Choroid plexus epithelial cell (primary cell): ENCODE data around the gene SHROOM2.
"Not testable (repeated sequence)": the region's sequence is repeated elsewhere in the genome, so short reads cannot be mapped to it uniquely, and the experiment has no call there.

Experiments
- DNase-seq: peaks from one replicate; pipeline ENCODE4 v3.0.0-alpha.2; 2010; ENCODE audit warnings: low read depth
- H3K4me3 ChIP-seq: 2 replicates; pipeline ENCODE4 v1.5.1; 2011; ENCODE audit warnings: low read depth, mild to moderate bottlenecking, control low read depth, low read length, moderate library complexity
- CTCF ChIP-seq: conservative IDR thresholded peaks from 2 replicates; pipeline ENCODE4 v1.5.1; 2011; ENCODE audit warnings: low read depth, mild to moderate bottlenecking, control low read depth, inconsistent platforms, low read length, moderate library complexity

Gene SHROOM2

DNA sequence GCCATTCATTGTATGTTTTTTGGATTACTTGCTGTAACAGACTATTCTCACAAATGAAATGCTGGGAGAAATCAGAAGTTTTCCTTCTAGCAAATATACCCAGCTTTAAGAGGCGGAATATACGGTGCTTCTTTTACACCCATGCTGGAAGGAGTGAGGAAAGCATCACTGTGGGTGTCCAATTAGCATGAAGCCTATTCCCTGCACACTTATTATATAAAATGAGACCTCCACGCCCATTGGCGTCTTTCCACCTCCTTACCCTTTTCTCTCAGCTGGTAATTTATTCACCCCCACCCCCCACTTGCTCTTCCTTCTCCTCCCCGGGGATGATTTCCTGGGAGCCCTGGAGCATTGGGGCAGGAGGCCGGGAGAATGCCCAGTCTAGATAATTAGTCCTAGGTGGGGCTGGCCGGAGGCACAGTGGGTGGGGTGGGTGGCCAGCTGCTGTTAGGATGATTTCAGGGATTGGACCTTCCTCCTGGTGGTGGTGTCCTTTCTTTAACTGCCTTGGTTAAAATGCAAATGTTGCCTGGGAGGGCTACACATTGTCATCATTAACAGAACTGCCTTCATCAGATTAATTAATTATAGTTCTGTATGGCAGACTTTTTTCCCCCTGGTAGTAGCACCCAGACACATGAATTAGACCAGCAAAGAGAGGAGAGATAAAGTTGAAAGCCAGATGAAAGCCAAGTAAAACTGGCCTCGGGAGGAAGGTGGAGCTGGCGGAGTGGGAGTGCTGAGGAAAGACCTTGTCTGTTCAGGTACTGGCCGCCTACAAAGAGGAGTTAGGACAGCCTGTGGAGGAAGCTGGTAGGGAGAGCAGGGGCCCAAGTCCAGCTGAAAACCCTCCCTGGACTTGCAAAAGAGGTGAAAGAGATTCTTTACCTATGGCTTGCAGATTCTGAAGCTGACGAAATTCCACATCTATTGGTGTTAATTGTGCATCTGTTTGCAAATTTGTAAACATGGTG, 11.4 kb downstream of the SHROOM2 start:
- H3K4me3 ChIP-seq, result no peak overlapping the region
- DNase-seq, result no peak
- TF ChIP-seq CTCF, result no peak

GRCh38 chrX:9802737-9803136, 16.5 kb downstream of the SHROOM2 start:
- no peak for DNase-seq
- TF ChIP-seq CTCF, result no peak
- H3K4me3 ChIP-seq, result no peak overlapping the region

- no peak for DNase-seq
- no peak overlapping the region for H3K4me3 ChIP-seq
- no peak for TF ChIP-seq CTCF
Observed at GRCh38 chrX:9804444-9804843, 18.2 kb downstream of the SHROOM2 start.

DNA sequence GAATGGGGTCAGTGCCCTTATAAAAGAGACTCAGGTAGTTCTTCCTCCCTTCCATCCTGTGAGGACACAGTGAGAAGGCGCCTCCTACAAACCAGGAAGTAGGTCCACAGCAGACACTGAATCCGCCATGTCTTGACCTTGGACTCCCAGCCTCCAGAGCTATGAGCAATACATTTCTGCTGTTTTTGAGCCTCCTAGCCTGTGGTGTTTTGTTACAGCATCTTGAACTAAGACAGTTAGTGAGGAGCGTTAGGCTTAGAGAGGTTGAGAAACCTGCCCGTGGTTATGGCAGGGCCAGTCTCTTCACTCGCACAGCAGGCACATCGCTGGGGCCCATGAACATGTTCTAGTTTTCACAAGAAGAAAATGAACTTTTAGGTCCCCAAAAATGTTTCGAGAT, 19.7 kb downstream of the SHROOM2 start:
- no peak overlapping the region for H3K4me3 ChIP-seq
- peak; percentile 66 for DNase-seq
- no peak for TF ChIP-seq CTCF

DNA sequence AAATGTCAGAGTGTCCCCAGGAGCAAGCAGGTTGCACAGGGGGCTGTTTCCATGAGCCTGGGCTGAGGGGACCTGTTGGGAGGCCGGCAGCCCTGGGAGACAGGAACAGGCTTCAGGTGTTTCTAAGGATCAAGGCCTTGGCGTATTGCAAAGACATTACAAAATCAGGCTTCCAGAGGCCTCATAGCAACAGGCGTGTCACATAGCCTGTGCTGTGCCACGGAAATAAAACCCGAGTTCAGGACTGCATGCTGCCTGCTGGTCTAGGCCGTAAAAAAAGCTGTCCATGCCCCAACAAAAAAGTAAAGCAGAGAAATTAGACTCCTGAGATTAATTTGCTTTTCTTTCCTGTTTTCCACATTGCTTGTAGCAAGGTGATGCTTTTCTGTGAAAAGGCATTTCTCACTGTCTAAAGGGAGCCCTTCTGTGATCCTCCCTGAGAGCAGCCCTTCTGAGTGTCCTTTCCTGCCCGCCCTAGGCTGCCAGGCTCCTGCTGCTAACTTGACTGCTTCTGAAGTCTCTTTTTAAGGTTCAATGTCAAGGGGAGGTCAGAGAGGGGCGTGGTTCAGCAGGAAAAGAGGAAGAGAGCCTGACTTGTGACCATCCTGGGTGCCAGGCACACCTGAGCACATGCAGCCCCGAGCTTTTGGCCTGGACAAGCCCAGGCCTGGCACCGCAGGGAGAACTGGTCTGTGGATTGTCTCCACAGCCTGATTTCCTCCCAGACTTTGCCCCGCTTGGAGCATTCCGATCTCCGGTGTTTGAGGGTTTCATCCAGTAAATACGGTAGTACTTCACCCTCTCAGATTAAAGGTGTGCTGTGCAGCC, 21.3 kb downstream of the SHROOM2 start:
- H3K4me3 ChIP-seq, result no peak overlapping the region
- TF ChIP-seq CTCF, result no peak
- no peak for DNase-seq

DNA sequence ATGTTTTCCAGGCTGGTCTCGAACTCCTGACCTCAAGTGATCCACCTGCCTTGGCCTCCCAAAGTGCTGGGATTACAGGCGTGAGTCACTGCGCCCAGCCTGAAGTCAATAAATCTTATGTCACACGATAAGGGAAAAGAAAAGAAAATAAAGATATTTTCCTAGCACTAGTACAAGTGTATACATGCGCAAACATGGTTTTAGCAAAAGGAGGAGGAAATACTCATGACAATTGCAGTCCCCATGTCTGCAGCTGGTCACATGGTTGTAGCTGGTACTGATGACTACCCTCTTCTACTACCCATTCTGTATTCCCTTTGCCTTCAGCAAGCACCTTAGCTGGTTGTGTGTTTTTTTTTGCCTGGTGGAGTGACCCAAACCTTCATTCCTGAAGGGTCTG, 23.6 kb downstream of the SHROOM2 start:
- DNase-seq, H3K4me3 ChIP-seq: not testable (repeated sequence)

DNA sequence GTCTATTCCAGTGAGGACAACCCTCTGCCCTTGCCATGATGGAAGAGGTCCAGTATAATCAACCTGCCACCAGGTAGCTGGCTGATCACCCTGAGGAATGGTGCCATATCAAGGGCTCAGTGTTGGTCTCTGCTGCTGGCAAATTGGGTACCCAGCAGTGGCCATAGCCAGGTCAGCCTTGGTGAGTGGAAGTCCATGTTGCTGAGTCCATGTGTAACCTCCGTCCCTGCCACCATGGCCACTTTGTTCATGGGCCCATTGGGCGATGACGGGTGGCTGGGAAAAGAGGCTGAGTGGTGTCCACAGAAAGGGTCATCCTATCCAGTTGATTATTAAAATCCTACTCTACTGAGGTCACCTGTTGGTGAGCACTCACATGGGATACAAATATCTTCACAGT, 24.9 kb downstream of the SHROOM2 start:
- not testable (repeated sequence) for H3K4me3 ChIP-seq

More for the DNA sequence above, 24.9 kb downstream of the SHROOM2 start:
- not testable (repeated sequence) for DNase-seq
